Hepatocyte (in vitro differentiated cells): ENCODE data around the gene KLHL3. TPM values are rescaled to one million over a fixed set of nuclear protein-coding genes. Genes with fewer than 3 reads are reported as not detected.

Source experiments
- DNase-seq: peaks from one replicate; pipeline ENCODE4 v3.0.0-alpha.2; 2016; ENCODE audit warnings: low spot score
- H2AFZ ChIP-seq: fragments of 200-600 bp; sonication (generic); 2 replicates; pipeline ENCODE4 v1.6.0; 2016; ENCODE audit warnings: antibody characterized with exemption, mild to moderate bottlenecking
- H3K27ac ChIP-seq: fragments of 200-600 bp; sonication (generic); 2 replicates; pipeline ENCODE4 v1.5.1; 2016; ENCODE audit warnings: mild to moderate bottlenecking
- H3K27me3 ChIP-seq: fragments of 200-600 bp; sonication (generic); 2 replicates; pipeline ENCODE4 v1.6.1; 2016
- H3K36me3 ChIP-seq: fragments of 200-600 bp; sonication (generic); replicated peaks from 2 replicates; pipeline ENCODE4 v1.5.1; 2016; ENCODE audit warnings: low read depth; ENCODE audit not compliant: insufficient read depth
- H3K4me1 ChIP-seq: fragments of 200-600 bp; sonication (generic); 2 replicates; pipeline ENCODE4 v1.5.1; 2016; ENCODE audit warnings: mild to moderate bottlenecking, moderate library complexity; ENCODE audit not compliant: insufficient read depth
- H3K4me2 ChIP-seq: fragments of 200-600 bp; sonication (generic); 2 replicates; pipeline ENCODE4 v1.6.0; 2016
- H3K4me3 ChIP-seq: fragments of 200-600 bp; sonication (generic); 2 replicates; pipeline ENCODE4 v1.5.1; 2016; ENCODE audit warnings: mild to moderate bottlenecking
- H3K79me2 ChIP-seq: fragments of 200-600 bp; sonication (generic); 2 replicates; pipeline ENCODE4 v1.6.0; 2017; ENCODE audit warnings: mild to moderate bottlenecking
- H3K9me2 ChIP-seq: fragments of 200-600 bp; sonication (generic); replicated peaks from 2 replicates; pipeline ENCODE4 v1.6.0; 2017; ENCODE audit warnings: mild to moderate bottlenecking; ENCODE audit not compliant: insufficient read depth
- H3K9me3 ChIP-seq: fragments of 200-600 bp; sonication (generic); 2 replicates; pipeline ENCODE4 v1.5.1; 2016; ENCODE audit warnings: low read depth, mild to moderate bottlenecking
- H4K20me1 ChIP-seq: fragments of 200-600 bp; sonication (generic); 2 replicates; pipeline ENCODE4 v1.6.0; 2016; ENCODE audit warnings: mild to moderate bottlenecking; ENCODE audit not compliant: insufficient read depth, poor library complexity, severe bottlenecking
- CTCF ChIP-seq: fragments of 200-600 bp; sonication (generic); IDR thresholded peaks from 2 replicates; pipeline ENCODE4 v1.5.1; 2016; ENCODE audit warnings: antibody characterized with exemption, mild to moderate bottlenecking; ENCODE audit not compliant: poor library complexity
- EZH2 ChIP-seq: fragments of 200-600 bp; sonication (generic); IDR thresholded peaks from 2 replicates; pipeline ENCODE4 v1.6.1; 2016; ENCODE audit warnings: antibody characterized with exemption, mild to moderate bottlenecking, borderline replicate concordance
- EZH2phosphoT487 ChIP-seq: fragments of 200-600 bp; sonication (generic); IDR thresholded peaks from one replicate; pipeline ENCODE4 v1.6.1; 2018; ENCODE audit warnings: antibody characterized with exemption, mild to moderate bottlenecking, low read depth, moderate library complexity; ENCODE audit not compliant: unreplicated experiment, severe bottlenecking
- WGBS: methylation state at CpG from one replicate; pipeline ENCODE4 v1.1.6; 2016; ENCODE audit warnings: low lambda C conversion rate; ENCODE audit errors: missing lambda C conversion rate; 5-methylcytosine and 5-hydroxymethylcytosine counted together
- polyA plus RNA-seq: library from polyadenylated mRNA; unstranded; fragments of >200 nt; fragmentation: Nextera tagmentation; extraction: Ambion mirVana; gene quantifications from 2 replicates; pipeline ENCODE4 v1.2.1, GENCODE V29; 2016
- total RNA-seq: library from RNA; depleted of rRNA; stranded (reverse); fragments of >200 nt; gene quantifications from 2 replicates; pipeline ENCODE4 v1.2.3, GENCODE V29; 2014

Gene KLHL3
- total and polyA plus RNA-seq, 2 experiments from 2014 or later, result 1.4 to 5.3 TPM

DNA sequence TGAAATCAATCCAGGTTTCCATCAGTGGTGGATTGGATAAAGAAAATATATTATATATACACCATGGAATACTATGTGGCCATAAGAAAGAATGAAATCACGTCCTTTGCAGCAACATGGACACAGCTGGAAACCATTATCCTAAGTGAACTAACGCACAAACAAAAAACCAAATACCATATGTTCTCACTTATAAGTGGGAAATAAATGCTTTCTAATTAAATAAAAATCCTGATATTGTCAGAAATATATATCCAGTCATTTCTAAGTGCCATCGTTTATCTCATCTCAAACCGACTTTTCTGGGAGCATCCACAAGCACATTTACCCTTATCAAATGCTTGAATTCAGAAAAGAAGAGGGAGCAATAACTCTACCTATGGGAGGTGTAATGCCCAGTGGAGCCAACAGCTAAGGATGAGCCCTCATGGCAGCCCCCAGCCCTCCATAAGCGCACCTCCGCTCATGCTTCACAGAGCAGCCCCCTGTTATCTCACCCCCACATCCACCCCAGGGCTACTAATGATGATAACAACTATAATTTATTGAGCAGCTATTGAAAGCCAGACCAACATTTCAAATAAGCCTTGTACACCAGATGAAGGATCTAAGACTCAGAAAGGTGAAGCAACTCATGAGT is 135.0 kb downstream of the KLHL3 start:
- WGBS, result 72% methylated on average over 6 of the region's 6 CpGs
- TF ChIP-seq EZH2phosphoT487, result no peak
- no peak for TF ChIP-seq EZH2
- H3K9me2 ChIP-seq, result no peaks in the 10 kb centered on the region

GRCh38 chr5:137599457-137599856 is 136.4 kb downstream of the KLHL3 start:
- no peaks in the 10 kb centered on the region for H3K9me3 ChIP-seq
- no peak for DNase-seq
- H3K4me3 ChIP-seq, result no peak overlapping the region
- no peaks in the 10 kb centered on the region for H3K79me2 ChIP-seq
- no peak overlapping the region for H3K27ac ChIP-seq
- 85% methylated on average over 6 of the region's 6 CpGs for WGBS
- TF ChIP-seq EZH2 (no peak), EZH2phosphoT487 (no peak), CTCF (no peak)
- H3K9me2 ChIP-seq, result no peaks in the 10 kb centered on the region
- no peak overlapping the region for H3K4me2 ChIP-seq
- peaks cover 44% of the 10 kb centered on the region for H3K27me3 ChIP-seq
- H2AFZ ChIP-seq, result no peak overlapping the region
- no peaks in the 10 kb centered on the region for H3K4me1 ChIP-seq
- no peaks in the 10 kb centered on the region for H4K20me1 ChIP-seq
- no peaks in the 10 kb centered on the region for H3K36me3 ChIP-seq

More for the DNA sequence above, 135.0 kb downstream of the KLHL3 start:
- no peak overlapping the region for H2AFZ ChIP-seq
- no peak overlapping the region for H3K4me3 ChIP-seq
- H3K4me1 ChIP-seq, result no peaks in the 10 kb centered on the region
- H3K27ac ChIP-seq, result no peak overlapping the region
- H3K9me3 ChIP-seq, result no peaks in the 10 kb centered on the region
- no peak overlapping the region for H3K4me2 ChIP-seq
- no peak for DNase-seq
- no peaks in the 10 kb centered on the region for H3K36me3 ChIP-seq
- peaks cover 35% of the 10 kb centered on the region for H3K27me3 ChIP-seq
- no peaks in the 10 kb centered on the region for H3K79me2 ChIP-seq
- no peaks in the 10 kb centered on the region for H4K20me1 ChIP-seq

DNA sequence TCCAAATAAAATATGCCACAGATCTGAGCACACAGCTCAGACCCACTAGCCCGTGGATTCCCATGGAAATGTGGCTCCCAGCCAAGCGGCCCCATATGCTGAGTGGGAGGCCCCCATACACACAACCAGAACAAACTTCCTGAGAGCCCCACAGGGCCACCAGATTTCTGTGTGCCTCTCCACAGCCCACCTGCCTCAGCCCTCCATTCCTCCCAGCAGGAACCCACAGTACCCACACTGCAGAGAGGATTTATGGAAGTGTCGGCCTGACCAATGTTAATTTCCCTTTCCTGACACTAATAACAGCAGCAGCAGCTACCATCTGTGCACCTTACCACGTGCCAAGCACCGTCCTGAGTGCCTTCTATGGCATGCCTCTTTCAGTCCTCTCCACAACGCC is 137.5 kb downstream of the KLHL3 start:
- no peaks in the 10 kb centered on the region for H3K36me3 ChIP-seq
- no peak for DNase-seq
- H3K27me3 ChIP-seq, result peaks cover 41% of the 10 kb centered on the region
- H3K9me2 ChIP-seq, result no peaks in the 10 kb centered on the region
- H3K4me2 ChIP-seq, result no peak overlapping the region
- no peak overlapping the region for H3K4me3 ChIP-seq
- TF ChIP-seq EZH2phosphoT487 (no peak), CTCF (no peak), EZH2 (no peak)
- no peaks in the 10 kb centered on the region for H3K9me3 ChIP-seq
- 61% methylated on average over 6 of the region's 6 CpGs for WGBS
- no peak overlapping the region for H3K27ac ChIP-seq
- H3K79me2 ChIP-seq, result no peaks in the 10 kb centered on the region
- H2AFZ ChIP-seq, result no peak overlapping the region
- H3K4me1 ChIP-seq, result no peaks in the 10 kb centered on the region
- no peaks in the 10 kb centered on the region for H4K20me1 ChIP-seq

GRCh38 chr5:137596941-137597340 is 138.9 kb downstream of the KLHL3 start:
- TF ChIP-seq EZH2, result no peak
- no peak for TF ChIP-seq CTCF
- TF ChIP-seq EZH2phosphoT487, result no peak
- Histone ChIP-seq H3K4me2 (no peak overlapping the region), H3K36me3 (no peaks in the 10 kb centered on the region), H3K79me2 (no peaks in the 10 kb centered on the region), H3K27ac (no peak overlapping the region), H4K20me1 (no peaks in the 10 kb centered on the region), H3K9me3 (no peaks in the 10 kb centered on the region), H3K4me1 (no peaks in the 10 kb centered on the region), H2AFZ (no peak overlapping the region), H3K27me3 (peaks cover 38% of the 10 kb centered on the region), H3K4me3 (no peak overlapping the region), H3K9me2 (no peaks in the 10 kb centered on the region)
- 84% methylated on average over 3 of the region's 3 CpGs for WGBS
- DNase-seq, result no peak
